Fibroblast of skin of back (primary cell): ENCODE data around the gene CCDC73. TPM values are rescaled to one million over a fixed set of nuclear protein-coding genes. Genes with fewer than 3 reads are reported as not detected.
"Not testable (repeated sequence)": the region's sequence is repeated elsewhere in the genome, so short reads cannot be mapped to it uniquely, and the experiment has no call there.

ENCODE experiments used
- DNase-seq: peaks from one replicate; pipeline ENCODE4 v3.0.0-alpha.2; 2013
- polyA plus RNA-seq, 2 experiments: library from polyadenylated mRNA; unstranded; fragments of 120-200 nt; gene quantifications; one replicate each; pipeline ENCODE4 v1.2.1, GENCODE V29; 2013; ENCODE audit not compliant: insufficient read length in 2 of 2

CCDC73 gene
- 1.0 TPM for polyA plus RNA-seq (2013, experiment 1 of 2; ENCODE audit: insufficient read length)
- 0.54 TPM for polyA plus RNA-seq (2013, experiment 2 of 2; ENCODE audit: insufficient read length)

DNA sequence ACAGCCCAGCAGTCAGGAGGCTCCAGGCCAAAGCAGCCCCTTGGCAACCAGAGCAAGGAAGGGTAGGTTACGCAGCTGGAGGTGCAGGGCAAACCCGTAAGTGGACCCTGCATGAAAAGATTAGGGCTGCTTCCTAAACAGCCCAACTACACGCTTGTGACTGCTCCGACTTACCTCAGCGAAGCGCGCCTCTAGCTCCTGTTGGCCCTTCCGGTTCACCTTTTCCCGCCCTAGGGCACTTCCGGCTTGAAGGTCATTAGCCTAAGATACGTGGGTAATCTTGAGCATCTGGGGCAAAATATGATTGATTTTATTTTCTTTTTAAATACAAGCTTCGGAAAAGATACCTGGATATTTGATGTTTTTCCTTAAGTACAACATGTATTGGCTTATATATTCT, at the start of gene CCDC73:
TSS of gene CCDC73 (minus strand) at position 224 of the 400 bp plus-strand sequence. CDS start 34,419 bp downstream, outside the sequence.
- DNase-seq, result no peak

- DNase-seq, result no peak
Observed at GRCh38 chr11:32843544-32843943, 49.1 kb upstream of the CCDC73 start.

- no peak for DNase-seq
Observed at GRCh38 chr11:32840587-32840986, 46.1 kb upstream of the CCDC73 start.

- DNase-seq, result no peak
Observed at GRCh38 chr11:32839308-32839707, 44.8 kb upstream of the CCDC73 start.

DNA sequence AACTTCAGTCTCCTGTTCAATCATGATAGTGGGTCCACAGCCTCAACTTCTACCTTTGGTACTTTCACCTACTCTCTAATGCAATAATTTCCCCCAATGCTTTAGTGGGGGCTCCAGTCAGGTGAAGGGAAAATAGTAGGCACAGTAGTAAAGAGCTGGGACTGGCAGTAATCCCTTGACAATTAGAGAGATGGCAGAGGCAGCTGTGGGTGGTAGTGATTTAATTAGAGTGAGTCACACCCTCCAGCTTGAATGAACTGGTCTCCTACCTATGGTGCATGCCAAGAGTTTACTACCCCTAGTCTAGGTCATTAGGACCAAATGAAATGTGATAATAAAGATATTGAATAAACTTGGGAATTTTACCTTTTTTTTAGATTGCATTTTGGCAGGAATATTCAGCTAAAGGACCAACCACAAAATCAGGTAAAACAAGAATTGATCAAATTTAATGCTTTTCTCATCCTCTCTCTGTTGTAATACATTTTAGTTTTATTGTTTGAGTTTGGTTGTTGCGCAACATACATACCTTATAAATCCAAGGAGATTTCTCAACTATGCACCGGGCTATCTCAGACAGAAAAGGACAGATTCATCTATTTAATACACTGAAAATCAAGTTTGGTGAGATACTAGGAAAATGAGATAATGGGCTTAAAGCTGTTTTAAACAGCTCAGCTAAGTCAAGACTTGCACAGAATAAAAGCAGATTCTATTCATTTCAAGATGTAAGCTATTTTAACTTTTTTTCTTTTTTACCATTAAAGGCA, 44.2 kb upstream of the CCDC73 start:
- DNase-seq, result no peak

DNA sequence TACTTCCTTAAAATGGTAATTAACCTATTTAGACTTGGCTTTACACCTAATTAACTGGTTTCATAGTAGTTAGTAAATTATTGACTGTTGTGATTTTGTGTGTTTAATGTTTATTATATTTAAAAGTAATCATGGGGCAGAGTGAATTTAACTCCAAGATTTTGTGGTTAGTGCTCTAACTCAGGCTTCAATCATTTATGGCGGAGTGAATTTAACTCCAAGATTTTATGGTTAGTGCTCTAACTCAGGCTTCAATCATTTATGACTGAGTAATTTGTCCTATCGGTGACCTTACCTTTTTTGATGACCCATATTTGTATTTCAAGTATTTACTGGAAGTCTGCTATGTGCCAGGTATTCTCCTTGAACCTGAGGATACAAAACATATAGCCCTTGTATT, 42.5 kb upstream of the CCDC73 start:
- no peak for DNase-seq

DNA sequence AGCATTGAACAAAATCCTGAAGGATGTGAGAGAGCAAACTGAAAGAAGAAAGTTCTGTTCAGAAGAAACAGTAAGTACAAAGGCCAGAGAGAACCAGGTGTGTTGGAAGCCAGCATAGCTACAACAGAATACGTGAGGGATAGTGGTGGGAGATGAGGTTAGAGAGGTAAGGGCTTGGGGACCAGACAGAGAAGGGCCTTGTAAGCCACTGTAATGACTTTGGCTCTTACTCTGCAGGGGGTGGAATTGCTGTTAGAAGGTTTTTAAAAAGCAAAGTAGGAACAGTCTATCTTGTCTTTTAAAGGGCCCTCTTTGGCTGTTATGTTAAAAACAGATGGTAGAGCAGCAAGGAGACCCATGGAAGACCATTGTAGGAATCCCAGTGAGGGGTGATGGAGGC, 39.5 kb upstream of the CCDC73 start:
- no peak for DNase-seq

DNA sequence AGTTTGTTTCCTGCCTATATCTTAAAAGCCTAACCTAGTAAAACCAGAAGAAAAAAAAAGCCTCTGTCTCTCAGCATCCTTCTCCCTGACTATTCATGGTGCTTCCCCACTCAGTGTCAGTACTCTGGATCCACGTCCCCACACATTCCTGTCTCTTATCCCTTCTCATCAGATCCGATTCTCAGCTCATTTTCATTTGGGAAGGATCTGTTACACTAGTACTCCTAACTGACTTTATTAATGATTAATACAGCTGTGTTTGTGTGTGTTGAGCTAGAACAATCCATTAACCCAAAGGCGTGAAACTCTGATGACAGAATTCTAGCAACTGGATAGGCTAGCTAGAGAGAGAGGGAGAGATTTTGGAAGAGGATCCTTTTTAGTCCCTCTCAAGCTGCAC, 36.8 kb upstream of the CCDC73 start:
- no peak for DNase-seq

DNA sequence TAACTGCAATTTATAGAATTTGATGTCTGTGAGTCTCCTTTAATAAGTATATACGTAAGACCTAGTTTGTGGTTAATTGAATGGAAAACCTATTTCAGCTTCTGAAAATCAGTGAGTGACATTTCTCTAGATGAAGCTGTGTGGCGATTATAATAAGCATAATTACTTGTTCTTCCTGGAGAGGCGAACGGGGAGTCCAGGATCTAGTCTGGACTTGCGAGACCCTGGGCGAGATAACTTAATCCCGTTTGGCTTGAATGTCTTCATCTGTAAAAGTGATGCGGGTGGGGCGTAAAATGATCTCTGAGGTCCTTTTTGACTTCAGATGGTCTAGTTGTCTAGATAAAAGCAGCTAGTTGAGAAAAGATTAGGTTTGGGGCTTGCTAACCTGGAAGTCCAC, 36.3 kb upstream of the CCDC73 start:
- DNase-seq, result no peak

DNA sequence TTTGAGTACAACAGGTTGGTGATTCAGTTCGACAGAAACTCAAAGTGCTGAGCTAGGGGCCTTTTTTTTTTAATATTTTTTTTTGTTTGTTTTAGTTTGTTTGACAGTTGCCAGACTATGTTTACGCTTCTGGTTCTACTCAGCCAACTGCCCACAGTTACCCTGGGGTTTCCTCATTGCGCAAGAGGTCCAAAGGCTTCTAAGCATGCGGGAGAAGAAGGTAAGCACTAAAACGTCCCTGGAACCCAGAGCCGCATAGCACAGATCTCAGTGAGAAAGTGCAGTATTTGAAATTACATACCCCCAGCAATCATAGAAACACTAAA, 35.9 kb upstream of the CCDC73 start:
- no peak for DNase-seq

DNA sequence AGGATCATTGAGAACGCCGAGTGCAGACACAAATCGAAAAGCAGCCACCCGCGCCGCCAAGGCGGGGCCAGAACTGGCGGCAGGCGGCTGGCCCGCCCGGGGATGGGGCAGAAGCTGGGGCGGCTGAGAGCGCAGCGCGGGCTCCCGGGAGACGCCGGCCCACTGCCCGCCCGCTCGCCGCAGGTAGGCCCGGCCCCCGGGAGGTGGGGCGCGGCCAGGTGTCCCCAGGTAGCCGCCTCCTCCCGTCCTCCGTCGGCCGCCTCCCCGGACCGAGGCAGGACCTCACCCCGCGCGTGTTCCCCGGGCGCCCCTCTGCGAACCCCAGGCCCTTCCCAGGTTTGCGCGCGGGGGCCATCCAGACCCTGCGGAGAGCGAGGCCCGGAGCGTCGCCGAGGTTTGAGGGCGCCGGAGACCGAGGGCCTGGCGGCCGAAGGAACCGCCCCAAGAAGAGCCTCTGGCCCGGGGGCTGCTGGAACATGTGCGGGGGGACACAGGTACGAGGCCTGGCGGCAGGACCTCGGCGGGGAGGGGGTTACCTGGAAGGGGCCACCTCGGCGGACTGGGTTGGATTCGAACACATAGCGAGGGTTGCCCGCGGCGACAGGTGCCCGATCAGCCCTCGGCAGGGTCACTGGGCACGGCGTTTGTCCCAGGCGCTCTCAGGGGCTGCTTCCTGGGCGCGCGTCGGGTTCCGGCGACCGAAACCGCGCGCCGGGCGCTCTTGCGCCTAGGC, 35.4 kb upstream of the CCDC73 start, which contains the start of gene PRRG4:
TSS of gene PRRG4 (plus strand) at position 248 of the 733 bp plus-strand sequence. CDS start 603 bp downstream, outside the sequence.
- peak; percentile 16 for DNase-seq

DNA sequence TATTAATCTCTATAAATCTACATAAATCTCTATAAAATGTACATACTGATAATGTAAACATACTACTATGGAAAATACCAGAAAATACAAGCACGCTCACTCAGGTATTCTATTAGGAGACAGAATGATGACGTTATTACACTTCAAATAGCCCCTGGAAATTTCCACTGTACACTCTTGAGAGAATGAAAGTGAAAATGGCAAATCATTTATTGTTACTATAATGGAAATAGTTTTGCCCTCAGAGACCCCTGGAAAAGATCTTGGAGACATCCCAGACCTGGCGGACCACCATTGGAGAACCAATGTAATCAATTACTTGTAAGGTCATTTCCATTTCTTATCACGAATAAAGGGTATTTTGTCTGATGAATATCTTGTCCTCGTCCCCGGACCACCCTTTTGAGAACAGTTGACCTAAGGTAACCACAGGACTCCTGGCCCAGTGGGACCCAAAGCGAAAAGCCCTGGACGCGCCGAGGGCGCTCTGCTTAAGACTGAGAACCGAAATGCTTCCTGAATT, 34.8 kb upstream of the CCDC73 start:
- DNase-seq, result no peak

DNA sequence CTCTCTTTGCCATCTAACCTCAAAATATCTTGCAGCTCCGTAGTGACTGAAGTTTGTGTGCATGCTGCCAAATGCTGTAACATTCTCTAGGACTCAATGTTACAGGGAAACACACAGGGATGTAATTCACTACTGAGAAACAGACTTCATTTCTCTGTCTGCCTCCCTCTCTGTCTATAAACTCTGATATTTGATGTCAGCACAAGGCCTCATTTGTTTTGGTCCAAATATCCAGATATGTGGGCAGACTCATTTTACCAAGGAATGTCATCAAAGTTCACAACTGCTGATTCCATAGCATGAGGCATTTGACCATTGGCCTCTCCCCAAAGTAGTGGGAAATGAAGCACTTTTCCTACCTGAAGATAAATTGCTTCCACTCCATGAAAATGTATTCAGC, 32.8 kb upstream of the CCDC73 start:
- DNase-seq, result no peak

- DNase-seq, result no peak
Observed at GRCh38 chr11:32826113-32826512, 31.7 kb upstream of the CCDC73 start.

GRCh38 chr11:32823617-32824016, 29.2 kb upstream of the CCDC73 start:
- DNase-seq, result not testable (repeated sequence)

GRCh38 chr11:32821917-32822560, 27.6 kb upstream of the CCDC73 start:
- DNase-seq, result no peak

- no peak for DNase-seq
Observed at GRCh38 chr11:32821517-32821916, 27.1 kb upstream of the CCDC73 start.

DNA sequence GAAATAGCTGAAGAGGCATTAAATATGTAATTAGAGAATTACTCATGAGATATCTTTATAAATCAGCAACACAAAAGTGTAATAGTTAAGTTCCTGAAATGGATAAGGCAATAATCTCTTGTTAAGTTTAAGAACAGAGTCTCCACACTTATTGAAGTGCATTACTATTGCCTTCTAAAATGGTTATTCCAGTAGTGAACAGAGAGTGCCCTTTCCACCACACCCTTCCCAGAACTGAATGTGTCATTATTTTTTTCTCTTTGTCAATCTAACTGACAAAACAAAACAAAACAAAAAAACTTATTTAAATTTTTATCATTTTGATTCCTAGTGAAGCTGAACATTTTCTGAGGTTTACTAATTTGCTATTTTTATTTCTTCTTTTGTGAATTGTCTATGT, 26.0 kb upstream of the CCDC73 start:
- DNase-seq, result no peak

DNA sequence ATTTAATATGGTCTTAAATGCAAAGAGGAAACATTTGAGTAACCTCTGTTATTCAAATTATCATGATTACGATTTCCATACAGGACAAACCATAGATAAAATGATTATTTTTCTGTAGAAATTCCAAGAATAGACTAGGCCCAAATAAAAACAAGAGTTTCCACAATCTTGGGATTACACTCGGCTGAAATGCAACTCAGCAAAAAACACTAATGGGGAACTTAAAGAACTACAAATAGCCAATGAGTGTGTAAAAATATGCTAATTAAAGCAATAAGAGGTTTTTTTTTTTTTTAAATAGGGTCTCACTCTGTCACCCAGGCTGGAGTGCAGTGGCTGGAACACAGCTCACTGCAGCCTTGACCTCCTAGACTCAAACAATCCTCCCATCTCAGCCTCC, 24.7 kb upstream of the CCDC73 start:
- DNase-seq, result no peak

DNA sequence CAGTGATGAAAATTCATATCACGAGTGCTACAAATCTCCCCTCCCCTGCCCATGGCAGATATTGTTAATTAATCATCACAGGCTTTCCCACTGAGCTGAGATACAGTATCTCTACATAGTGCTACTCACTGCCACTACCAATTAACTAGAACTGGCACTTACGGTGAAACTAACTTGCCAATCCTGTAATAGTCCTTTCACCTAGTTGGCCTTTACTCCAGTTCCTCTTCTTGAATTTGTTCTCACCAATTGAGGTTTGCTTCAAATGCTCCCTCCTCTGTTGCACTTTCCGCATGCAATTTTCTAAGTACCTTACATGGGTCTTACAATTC, 23.4 kb upstream of the CCDC73 start:
- DNase-seq, result no peak

DNA sequence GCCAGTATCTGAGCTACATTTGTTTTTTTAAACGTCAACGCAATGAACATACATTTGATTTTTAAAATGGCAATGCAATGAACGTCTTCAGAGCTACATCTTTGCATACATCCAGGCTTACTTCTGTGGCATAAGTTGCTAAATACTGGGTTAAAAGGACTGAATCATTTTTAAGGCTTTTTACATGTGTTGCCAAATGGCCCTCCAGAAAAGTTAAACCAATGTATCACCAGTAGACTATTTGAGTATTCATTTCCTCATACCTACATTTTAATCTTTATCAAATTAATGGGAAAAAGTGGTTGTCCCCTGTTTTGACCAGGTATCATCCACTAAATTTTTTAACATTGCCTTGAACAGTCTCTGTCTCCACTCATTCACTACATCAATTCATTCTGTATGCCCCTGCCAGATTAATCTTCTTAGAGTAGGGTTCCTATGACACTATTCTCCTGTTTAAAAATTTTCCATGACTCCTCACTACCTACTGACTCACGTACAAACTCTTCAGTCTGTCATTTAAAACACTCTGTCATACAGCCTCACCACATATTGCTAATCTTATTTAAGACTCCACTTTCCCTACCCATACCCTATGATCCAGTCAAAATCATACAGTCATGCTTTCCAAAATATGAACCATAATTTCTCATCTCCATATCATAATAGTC, 22.9 kb upstream of the CCDC73 start:
- no peak for DNase-seq

DNA sequence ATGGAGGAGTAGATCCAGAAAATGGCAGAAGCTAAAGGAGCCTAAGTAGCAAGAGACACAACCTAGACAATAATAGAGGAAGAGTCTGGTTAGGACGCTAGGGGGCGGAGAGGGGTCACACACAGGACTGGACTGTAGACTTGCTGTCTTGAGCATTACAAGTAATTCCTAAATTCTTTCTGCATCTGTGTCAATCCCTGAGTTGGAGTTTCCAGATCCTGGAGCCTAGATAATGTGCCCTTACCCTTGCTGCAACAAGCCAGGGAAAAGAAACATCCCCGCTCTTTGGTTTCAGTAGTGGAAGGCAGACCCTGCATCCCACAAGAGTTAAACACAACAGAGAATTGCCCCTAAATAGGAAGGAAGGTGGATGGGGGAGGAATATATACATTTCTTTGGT, 14.9 kb upstream of the CCDC73 start:
- peak; percentile 53 for DNase-seq

DNA sequence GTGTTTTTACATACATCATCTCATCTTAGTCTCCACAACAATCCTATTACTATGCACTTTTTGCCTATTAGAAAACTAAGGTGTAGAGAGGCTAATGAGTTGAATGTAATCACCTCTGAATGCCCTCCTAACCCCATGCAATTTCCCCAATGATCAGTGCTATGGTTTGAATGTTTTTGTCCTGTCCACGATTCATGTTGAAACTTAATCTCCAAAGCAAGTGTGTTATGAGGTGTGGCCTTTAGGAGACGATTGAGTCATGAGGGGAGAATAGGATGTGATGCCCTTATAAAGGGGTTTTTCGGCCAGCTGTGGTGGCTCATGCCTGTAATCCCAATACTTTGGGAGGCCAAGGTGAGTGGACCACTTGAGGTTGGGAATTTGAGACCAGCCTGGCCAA, 2.0 kb upstream of the CCDC73 start:
- no peak for DNase-seq
